Hematopoietic multipotent progenitor cell treated with erythropoietin and hydrocortisone succinate and interleukin-3 and kit ligand, for 8 days (in vitro differentiated cells): ENCODE results near the gene DHCR7.

Source experiments
- DNase-seq: peaks from one replicate; pipeline ENCODE4 v3.0.0-alpha.2; 2015

Gene DHCR7

GRCh38 chr11:71477641-71478527 is 29.7 kb upstream of the DHCR7 start:
- no peak for DNase-seq

GRCh38 chr11:71476926-71477640 is 28.9 kb upstream of the DHCR7 start:
- DNase-seq: no peak

GRCh38 chr11:71476031-71476430 is 27.8 kb upstream of the DHCR7 start:
- no peak for DNase-seq

GRCh38 chr11:71474771-71475483 is 26.7 kb upstream of the DHCR7 start:
- no peak for DNase-seq

GRCh38 chr11:71474141-71474770 is 26.1 kb upstream of the DHCR7 start:
- no peak for DNase-seq

GRCh38 chr11:71473793-71474080 is 25.5 kb upstream of the DHCR7 start:
- no peak for DNase-seq

- DNase-seq: no peak
Measured at GRCh38 chr11:71472941-71473792, 25.0 kb upstream of the DHCR7 start.

GRCh38 chr11:71472357-71472885 is 24.2 kb upstream of the DHCR7 start:
- DNase-seq: no peak

- DNase-seq: no peak
Measured at GRCh38 chr11:71470946-71471345, 22.8 kb upstream of the DHCR7 start.

GRCh38 chr11:71467164-71467563 is 19.0 kb upstream of the DHCR7 start:
- DNase-seq: no peak

- DNase-seq: no peak
Measured at GRCh38 chr11:71466358-71466757, 18.2 kb upstream of the DHCR7 start.

GRCh38 chr11:71465054-71465453 is 16.9 kb upstream of the DHCR7 start:
- no peak for DNase-seq

- no peak for DNase-seq
Measured at GRCh38 chr11:71463331-71464211, 15.4 kb upstream of the DHCR7 start.

GRCh38 chr11:71462726-71463125 is 14.5 kb upstream of the DHCR7 start:
- DNase-seq: no peak

- no peak for DNase-seq
Measured at GRCh38 chr11:71461696-71462095, 13.5 kb upstream of the DHCR7 start.

GRCh38 chr11:71459767-71460320 is 11.7 kb upstream of the DHCR7 start:
- no peak for DNase-seq

- no peak for DNase-seq
Measured at GRCh38 chr11:71459076-71459766, 11.0 kb upstream of the DHCR7 start.

- no peak for DNase-seq
Measured at GRCh38 chr11:71458146-71459070, 10.2 kb upstream of the DHCR7 start.

GRCh38 chr11:71456831-71457230 is 8.6 kb upstream of the DHCR7 start:
- no peak for DNase-seq
